OCI-M2 (cell line): ENCODE measurements around the gene NANOS3.

ENCODE experiments used
- DNase-seq: peaks from one replicate; lab custom pipeline; 2025; ENCODE audit not compliant: unreplicated experiment; lab: John Stamatoyannopoulos, UW

Gene NANOS3

GRCh38 chr19:13876834-13877233, at the start of gene NANOS3:
Gene NANOS3, plus strand, starts transcription at chr19:13877134. Its CDS starts 115 bp downstream, at chr19:13877249.
- DNase-seq, result no peak

DNA sequence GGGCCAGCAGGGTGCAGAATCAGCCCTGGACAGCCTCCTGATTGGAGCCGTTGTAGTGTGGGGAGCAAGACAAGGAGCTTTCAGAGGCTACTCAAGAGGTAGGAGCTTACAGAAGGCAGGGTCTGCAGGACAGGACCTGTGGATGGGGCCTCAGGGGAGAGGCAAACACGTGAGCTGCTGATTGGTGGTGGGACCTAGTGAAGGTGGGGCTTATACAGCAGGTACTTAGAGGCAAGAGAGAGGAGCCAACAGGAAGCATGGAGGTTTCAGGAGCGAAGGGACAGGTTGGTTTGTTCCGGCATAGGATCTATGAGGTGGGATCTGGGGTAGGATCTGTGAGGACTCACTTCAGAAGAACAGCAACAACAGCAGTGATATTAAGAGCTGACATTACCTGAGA, 49.3 kb upstream of the NANOS3 start:
- DNase-seq, result no peak

- no peak for DNase-seq
Measured at GRCh38 chr19:13830114-13830740, 46.7 kb upstream of the NANOS3 start.

DNA sequence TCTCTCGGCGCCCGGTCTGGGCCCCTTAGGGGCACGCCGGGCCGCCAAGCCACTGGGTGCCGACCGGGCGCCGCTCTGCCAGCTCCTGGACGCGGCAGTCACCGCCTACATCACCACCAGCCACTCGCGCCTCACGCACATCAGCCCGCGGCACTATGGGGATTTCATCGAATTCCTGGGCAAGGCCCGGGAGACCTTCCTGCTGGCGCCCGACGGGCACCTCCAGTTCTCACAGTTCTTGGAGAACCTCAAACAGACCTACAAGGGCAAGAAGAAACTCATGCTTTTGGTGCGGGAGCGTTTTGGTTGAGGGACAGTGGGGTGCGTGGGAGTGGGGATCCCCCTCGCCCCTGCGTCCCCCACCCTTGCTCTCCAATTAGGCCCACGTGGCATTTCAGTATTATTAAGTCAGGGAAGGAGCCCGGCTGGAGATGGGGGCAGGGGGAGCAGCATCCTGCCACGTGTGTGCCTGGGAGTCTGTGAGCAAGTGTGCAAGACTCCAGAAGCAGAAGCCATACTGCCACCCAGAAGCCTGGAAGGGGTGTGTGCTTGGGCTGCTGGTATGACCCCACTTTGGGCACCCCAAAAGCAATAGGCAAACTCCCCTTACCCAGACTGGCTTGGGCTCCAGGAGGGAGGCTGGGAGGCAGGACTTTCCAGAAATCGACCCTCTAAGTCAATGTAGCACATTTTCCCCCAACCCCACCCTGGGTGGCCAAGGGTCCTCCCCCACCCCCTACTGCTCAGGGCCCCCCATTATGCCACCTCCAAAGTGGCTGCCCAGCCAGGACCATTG, 46.0 kb upstream of the NANOS3 start:
- no peak for DNase-seq

- DNase-seq, result no peak
Measured at GRCh38 chr19:13831537-13832467, 45.1 kb upstream of the NANOS3 start.

DNA sequence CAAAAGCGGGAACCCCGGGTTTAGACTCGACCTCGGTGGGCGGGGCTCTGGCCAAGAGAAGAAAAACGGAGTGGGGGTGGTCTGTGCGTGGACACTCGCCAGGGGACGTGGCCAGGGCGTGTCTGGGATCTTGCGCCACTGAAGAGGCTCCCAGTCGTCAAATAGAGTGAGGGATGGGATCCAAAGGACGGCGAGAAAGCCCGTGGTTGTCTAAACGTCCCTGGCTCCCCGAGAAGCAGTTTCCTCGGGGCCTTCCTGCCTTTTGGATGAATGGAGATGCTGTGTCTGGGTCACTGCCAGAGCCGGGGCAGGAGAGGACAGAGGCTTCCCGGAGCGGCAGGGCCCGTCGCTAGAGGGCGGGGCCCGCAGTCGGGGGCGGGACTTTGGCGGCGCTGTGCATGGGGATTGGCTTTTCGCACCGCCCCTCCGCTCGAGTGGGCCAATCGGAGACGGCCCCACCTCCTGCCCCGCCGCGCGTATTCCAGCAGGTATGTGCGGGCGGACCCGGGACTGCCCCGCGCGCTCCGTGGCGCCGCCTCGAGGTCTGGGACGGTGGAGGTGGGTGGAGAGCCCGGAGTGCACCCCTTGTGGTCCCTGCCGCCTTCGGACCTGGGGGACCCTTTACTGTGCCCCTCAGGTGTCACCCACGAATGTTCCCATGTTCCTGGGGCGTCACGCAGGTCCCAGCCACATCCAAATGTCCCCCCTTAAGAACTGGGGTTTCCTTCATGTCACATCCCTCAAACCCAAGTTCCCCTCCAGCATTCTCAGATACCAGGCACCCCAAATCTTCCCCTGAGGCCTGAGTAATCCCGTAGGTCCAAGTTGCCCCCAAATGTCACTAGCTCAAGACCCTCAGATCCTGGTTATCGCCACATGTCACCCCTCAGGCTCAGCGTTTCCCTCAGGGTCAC, 43.3 kb upstream of the NANOS3 start:
- DNase-seq, result peak; percentile 100

- peak; percentile 73 for DNase-seq
Measured at GRCh38 chr19:13834244-13835069, 42.5 kb upstream of the NANOS3 start.

- no peak for DNase-seq
Measured at GRCh38 chr19:13835791-13836723, 40.9 kb upstream of the NANOS3 start.

- no peak for DNase-seq
Measured at GRCh38 chr19:13838435-13839129, 38.4 kb upstream of the NANOS3 start.

- DNase-seq, result no peak
Measured at GRCh38 chr19:13839130-13839937, 37.6 kb upstream of the NANOS3 start.

DNA sequence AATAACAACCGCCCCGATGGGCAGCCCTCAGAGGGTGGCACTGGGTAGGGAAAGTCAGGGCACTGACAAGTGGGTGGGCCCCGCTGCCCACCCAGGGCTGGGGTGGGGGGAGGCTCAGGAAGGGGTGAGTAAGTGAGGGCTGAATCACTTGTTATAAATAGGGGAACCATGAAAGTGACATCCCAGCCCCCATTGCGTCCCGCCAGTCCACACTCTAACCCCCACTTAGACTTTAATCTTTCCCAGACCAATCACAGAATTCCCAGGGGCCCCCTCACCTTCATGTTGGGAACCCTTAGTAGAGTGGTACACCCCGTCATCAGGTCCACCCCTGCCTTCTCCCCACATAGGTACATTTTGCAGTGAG, 37.0 kb upstream of the NANOS3 start:
- DNase-seq, result no peak

DNA sequence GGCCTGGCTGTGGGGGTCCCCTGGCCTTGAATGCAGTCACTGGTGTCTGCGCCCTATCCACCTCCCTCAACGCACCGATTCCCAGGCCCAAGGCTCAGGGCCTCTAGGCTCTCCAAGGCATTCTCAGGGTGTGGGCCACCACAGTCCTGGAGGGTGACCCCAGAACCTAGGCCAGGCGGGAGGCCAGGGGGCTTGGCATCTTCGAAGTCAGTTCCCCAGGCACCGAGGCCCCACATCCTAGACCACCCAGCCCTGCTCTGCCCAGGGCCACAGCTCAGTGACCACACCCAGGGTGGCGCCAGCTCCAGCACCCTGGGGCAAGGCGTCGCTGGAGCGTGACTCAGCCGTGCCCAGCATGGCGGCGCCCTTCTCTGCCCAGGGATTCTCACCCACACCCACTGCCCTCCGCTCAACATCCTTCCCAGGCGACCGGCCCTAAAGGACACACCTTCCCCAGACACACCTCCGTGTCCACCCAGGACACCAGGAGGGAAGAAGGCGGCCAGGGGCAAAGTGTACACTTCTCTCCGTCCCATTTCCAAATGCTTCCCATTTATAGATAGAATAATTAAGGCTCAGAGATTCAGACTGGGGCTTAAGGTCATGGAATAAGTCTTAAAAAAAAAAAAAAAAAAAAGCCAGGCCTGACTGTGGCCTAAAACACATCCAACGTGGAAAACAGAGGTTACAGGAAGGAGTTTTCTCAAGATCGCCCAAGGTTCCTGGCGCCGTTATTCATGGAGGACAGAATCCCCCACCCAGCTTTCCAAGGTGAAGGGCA, 36.4 kb upstream of the NANOS3 start:
- DNase-seq, result no peak

DNA sequence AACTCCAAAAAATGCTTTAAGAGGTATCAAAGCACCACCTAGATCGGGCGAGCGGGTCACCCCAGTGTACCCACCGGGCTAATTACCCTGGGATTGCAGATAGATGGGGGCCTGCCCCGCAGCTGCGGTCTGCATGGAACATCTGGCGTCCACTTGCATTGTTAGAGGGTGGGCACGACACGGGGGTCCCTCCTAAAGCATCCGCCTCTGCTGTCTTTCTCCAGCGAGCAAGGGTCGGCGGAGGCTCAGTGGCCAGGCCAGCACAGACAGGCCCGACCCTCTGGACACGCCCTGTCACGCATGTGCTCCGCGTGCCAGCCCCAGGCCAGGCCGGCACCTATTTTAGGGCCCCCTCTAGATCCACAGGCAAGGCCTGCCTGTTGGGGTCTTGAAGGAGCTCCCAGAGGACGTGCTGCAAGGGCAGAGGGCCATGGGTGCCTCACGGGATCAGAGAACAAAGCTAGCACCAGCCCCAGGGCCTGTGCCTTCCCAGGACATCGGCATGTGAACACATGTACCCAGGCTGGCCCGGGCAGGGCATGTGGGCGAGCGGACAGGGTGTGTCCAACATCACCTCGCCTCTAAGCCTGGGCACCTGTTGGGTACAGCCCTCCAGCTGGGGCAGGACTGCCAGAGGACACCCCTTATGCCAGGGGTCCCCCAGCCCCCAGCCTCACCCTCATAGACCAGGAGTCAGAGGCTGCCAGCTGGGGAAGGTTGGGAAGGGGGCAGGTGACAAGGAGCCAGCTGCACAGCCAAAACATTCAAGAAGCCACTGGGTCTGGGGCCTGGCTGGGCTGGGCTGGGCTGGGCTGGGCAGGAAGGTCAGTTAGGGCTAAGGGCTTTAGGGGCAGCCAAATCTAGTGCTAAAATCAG, 35.6 kb upstream of the NANOS3 start:
- no peak for DNase-seq

GRCh38 chr19:13841962-13842290, 35.0 kb upstream of the NANOS3 start:
- DNase-seq, result no peak

DNA sequence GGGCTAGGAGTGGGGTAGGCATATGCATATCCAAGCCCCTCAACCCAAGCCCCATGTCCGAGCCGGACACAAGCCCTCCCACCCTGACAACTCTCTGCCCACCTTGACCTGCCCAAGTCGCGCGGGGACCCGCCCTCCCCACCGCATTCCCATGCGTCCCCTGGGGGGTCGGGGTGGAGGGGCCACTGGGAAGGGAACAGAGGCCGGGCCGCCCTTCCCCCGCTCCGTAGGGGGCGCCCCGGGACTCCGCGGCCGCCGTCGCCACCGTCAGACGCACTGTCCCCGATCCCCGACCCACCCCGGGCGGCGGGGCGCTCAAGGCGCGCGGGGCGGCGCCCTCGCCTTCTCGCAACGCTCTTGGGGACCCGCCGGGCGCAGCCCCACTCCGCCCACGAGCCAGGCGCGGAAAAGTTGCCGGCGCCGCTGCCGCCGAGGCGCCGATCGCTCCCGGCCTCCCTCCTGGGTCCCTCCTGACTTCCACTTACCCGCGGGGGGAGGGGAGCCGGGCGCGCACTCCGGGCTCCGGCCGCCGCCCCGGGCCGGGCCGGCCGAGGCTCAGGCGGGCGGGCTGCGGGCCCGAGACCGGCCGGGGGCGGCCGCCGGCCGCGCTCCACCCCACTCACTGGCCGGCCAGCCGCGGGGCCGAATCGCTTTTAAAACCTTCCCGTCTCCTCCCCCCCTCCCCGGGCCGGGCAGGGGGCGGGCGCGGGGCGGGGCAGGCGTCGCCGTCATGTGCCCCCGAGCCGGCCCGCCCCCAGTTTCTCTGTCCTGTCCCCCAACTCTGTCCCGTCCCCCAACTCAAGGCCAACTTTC, 34.4 kb upstream of the NANOS3 start:
- peak; percentile 88 for DNase-seq
